Measurements from ENCODE around the gene FCHSD2.
"Not testable (repeated sequence)": the region's sequence is repeated elsewhere in the genome, so short reads cannot be mapped to it uniquely, and the experiment has no call there.

FCHSD2 gene

GRCh38 chr11:72807021-72807693 lies 335.0 kb downstream of the FCHSD2 start:
- DNase-seq (ENCODE audit: low read depth in 2 of 3, low spot score in 1 of 3) = no peak

GRCh38 chr11:72806378-72806777 lies 335.7 kb downstream of the FCHSD2 start:
- not testable (repeated sequence) for DNase-seq (ENCODE audit: low read depth in 2 of 3, low spot score in 1 of 3)

GRCh38 chr11:72805216-72805615 lies 336.9 kb downstream of the FCHSD2 start:
- no peak for DNase-seq (ENCODE audit: low read depth in 2 of 3, low spot score in 1 of 3)

GRCh38 chr11:72802822-72803221 lies 339.3 kb downstream of the FCHSD2 start:
- no peak for DNase-seq (ENCODE audit: low read depth in 2 of 3, low spot score in 1 of 3)

- DNase-seq (ENCODE audit: low read depth in 2 of 3, low spot score in 1 of 3) = no peak
These were observed 342.7 kb downstream of the FCHSD2 start for GRCh38 chr11:72799441-72799840.

GRCh38 chr11:72798361-72798760 lies 343.8 kb downstream of the FCHSD2 start:
- no peak for DNase-seq (ENCODE audit: low read depth in 2 of 3, low spot score in 1 of 3)

- DNase-seq (ENCODE audit: low read depth in 2 of 3, low spot score in 1 of 3) = peak; percentile 85 to 92 (median 87)
These were observed 348.4 kb downstream of the FCHSD2 start, which contains the start of gene STARD10 for GRCh38 chr11:72793425-72794367. STARD10 (minus strand) TSS chr11:72794047; CDS start chr11:72781181, 12,866 bp downstream.

- no peak for DNase-seq (ENCODE audit: low read depth in 2 of 3, low spot score in 1 of 3)
These were observed 349.1 kb downstream of the FCHSD2 start for GRCh38 chr11:72793076-72793424.

GRCh38 chr11:72792437-72793021 lies 349.6 kb downstream of the FCHSD2 start:
- no peak for DNase-seq (ENCODE audit: low read depth in 2 of 3, low spot score in 1 of 3)

GRCh38 chr11:72791228-72791627 lies 350.9 kb downstream of the FCHSD2 start:
- DNase-seq (ENCODE audit: low read depth in 2 of 3, low spot score in 1 of 3) = not testable (repeated sequence)

- DNase-seq (ENCODE audit: low read depth in 2 of 3, low spot score in 1 of 3) = no peak
These were observed 352.5 kb downstream of the FCHSD2 start for GRCh38 chr11:72789493-72790131.

- DNase-seq (ENCODE audit: low read depth in 2 of 3, low spot score in 1 of 3) = no peak
These were observed 353.9 kb downstream of the FCHSD2 start for GRCh38 chr11:72788241-72788640.

GRCh38 chr11:72787216-72788104 lies 354.7 kb downstream of the FCHSD2 start:
- DNase-seq (ENCODE audit: low read depth in 2 of 3, low spot score in 1 of 3) = no peak
